Fibroblast of mammary gland (primary cell): ENCODE measurements around the gene UQCRQ.

Experiments used
- DNase-seq: peaks from one replicate; pipeline ENCODE4 v3.0.0-alpha.2; 2010; ENCODE audit warnings: low read depth
- H3K4me3 ChIP-seq: 2 replicates; pipeline ENCODE4 v1.5.1; 2011; ENCODE audit warnings: low read depth, mild to moderate bottlenecking, low read length, moderate library complexity; ENCODE audit not compliant: control insufficient read depth
- CTCF ChIP-seq: conservative IDR thresholded peaks from 2 replicates; pipeline ENCODE4 v1.5.1; 2011; ENCODE audit warnings: low read depth, low read length, inconsistent platforms; ENCODE audit not compliant: control insufficient read depth, insufficient read depth

The UQCRQ gene

GRCh38 chr5:132868754-132869153, 2.3 kb downstream of the UQCRQ start:
- no peak overlapping the region for H3K4me3 ChIP-seq
- TF ChIP-seq CTCF = no peak
- no peak for DNase-seq

GRCh38 chr5:132870801-132871200, 4.4 kb downstream of the UQCRQ start:
- no peak for TF ChIP-seq CTCF

GRCh38 chr5:132871459-132872284, 5.2 kb downstream of the UQCRQ start:
- H3K4me3 ChIP-seq = no peak overlapping the region
- no peak for TF ChIP-seq CTCF
- DNase-seq = no peak

More at GRCh38 chr5:132870801-132871200, 4.4 kb downstream of the UQCRQ start:
- H3K4me3 ChIP-seq = no peak overlapping the region
- no peak for DNase-seq

- no peak for TF ChIP-seq CTCF
- H3K4me3 ChIP-seq = no peak overlapping the region
- DNase-seq = no peak
Measured at GRCh38 chr5:132872788-132873118, 6.3 kb downstream of the UQCRQ start.

GRCh38 chr5:132873119-132873929, 6.9 kb downstream of the UQCRQ start, which contains the start of gene LEAP2:
Gene LEAP2, plus strand, starts transcription at chr5:132873668. Its CDS starts 27 bp downstream, at chr5:132873695.
- no peak for TF ChIP-seq CTCF
- H3K4me3 ChIP-seq = no peak within 1 kb of the TSS
- no peak for DNase-seq

GRCh38 chr5:132873930-132874271, 7.5 kb downstream of the UQCRQ start:
- TF ChIP-seq CTCF = no peak
- no peak overlapping the region for H3K4me3 ChIP-seq
- no peak for DNase-seq
